ENCODE data around the gene WDR74. TPM values are rescaled to one million over a fixed set of nuclear protein-coding genes. Genes with fewer than 3 reads are reported as not detected.
"Not testable (repeated sequence)": the region's sequence is repeated elsewhere in the genome, so short reads cannot be mapped to it uniquely, and the experiment has no call there.

WDR74 gene
- total RNA-seq, 1 donor from 2014 or later: 42.2 TPM

DNA sequence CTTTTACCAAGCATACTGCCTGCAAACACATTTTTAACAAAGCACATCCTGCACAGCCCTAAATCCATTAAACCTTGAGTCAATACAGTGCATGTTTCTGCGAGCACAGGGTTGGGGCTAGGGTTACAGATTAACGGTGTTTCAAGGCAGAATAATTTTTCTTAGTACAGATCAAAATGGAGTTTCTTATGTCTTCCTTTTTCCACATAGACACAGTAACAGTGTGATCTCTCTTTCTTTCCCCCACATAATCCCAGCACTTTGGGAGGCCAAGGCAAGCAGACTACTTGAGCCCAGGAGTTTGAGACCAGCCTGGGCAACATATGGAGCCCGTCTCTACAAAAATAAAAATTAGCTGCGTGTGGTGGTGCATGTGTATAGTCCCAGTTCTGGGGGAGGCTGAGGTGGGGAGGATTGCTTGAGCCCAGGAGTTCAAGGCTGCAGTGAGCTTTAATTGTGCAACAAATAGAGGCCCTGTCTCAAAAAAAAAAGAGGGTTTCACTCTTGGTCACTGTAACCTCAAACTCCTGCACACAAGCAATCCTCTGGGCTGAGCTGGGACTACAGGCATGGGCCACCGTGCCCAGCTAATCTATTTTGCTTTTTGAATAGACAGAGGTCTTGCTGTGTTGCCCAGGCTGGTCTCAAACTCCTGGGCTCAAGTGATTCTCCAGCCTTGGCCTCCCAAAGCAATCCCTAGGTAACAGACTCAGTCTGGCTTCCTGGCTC, 21.6 kb upstream of the WDR74 start:
- Mint-ChIP-seq H3K27ac (ENCODE audit: unreplicated experiment) (peak overlapping the region; percentile 48), H3K27me3 (ENCODE audit: unreplicated experiment) (peaks cover 10% of the 10 kb centered on the region), H3K4me3 (ENCODE audit: unreplicated experiment) (no peak overlapping the region), H3K4me1 (ENCODE audit: unreplicated experiment) (peaks cover 18% of the 10 kb centered on the region), H3K9me3 (ENCODE audit: unreplicated experiment) (no peaks in the 10 kb centered on the region), H3K36me3 (ENCODE audit: low read depth, unreplicated experiment) (peaks cover 4% of the 10 kb centered on the region)
- TF ChIP-seq, protein P1, sequence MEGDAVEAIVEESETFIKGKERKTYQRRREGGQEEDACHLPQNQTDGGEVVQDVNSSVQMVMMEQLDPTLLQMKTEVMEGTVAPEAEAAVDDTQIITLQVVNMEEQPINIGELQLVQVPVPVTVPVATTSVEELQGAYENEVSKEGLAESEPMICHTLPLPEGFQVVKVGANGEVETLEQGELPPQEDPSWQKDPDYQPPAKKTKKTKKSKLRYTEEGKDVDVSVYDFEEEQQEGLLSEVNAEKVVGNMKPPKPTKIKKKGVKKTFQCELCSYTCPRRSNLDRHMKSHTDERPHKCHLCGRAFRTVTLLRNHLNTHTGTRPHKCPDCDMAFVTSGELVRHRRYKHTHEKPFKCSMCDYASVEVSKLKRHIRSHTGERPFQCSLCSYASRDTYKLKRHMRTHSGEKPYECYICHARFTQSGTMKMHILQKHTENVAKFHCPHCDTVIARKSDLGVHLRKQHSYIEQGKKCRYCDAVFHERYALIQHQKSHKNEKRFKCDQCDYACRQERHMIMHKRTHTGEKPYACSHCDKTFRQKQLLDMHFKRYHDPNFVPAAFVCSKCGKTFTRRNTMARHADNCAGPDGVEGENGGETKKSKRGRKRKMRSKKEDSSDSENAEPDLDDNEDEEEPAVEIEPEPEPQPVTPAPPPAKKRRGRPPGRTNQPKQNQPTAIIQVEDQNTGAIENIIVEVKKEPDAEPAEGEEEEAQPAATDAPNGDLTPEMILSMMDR (IDR thresholded peaks at IDR 0.05; ENCODE audit: unreplicated experiment): no peak
- DNase-seq (ENCODE audit: low spot score): no peak

DNA sequence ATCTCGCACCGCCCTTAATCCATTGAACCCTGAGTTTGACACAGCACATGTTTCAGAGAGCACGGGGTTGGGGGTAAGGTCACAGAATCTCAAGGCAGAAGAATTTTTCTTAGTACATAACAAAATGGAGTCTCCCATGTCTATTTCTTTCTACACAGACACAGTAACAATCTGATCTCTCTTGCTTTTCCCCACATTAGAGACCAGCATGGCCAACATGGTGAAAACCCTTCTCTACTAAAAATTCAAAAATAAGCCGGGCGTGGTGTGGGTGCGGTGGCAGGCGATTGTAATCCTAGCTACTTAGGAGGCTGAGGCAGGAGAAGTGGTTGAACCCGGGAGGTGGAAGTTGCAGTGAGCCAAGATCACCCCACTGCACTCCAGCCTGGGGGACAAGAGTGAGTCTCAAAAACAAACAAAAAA, 19.9 kb upstream of the WDR74 start:
- Mint-ChIP-seq H3K27me3 (ENCODE audit: unreplicated experiment) (peaks cover 22% of the 10 kb centered on the region), H3K36me3 (ENCODE audit: low read depth, unreplicated experiment) (peaks cover 16% of the 10 kb centered on the region), H3K4me1 (ENCODE audit: unreplicated experiment) (peaks cover 33% of the 10 kb centered on the region)
- H3K4me3 Mint-ChIP-seq (ENCODE audit: unreplicated experiment); DNase-seq (ENCODE audit: low spot score); H3K27ac Mint-ChIP-seq (ENCODE audit: unreplicated experiment); H3K9me3 Mint-ChIP-seq (ENCODE audit: unreplicated experiment): not testable (repeated sequence)

DNA sequence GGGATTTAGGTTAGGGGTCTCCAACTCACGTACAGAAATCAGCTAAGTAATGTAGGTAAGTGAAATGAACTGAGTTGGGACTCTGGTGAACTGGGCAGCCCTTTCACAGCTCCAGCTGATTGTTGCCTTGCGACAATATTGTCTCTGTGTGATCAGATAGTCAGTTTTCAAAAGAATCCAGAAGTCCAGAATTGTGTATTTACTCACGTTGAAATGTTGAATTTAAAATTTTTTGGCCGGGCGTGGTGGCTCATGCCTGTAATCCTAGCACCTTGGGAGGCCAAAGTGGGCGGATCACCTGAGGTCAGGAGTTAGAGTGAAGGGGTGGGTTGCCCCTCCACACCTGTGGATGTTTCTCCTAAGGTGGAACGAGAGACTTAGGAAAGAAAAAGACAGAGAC, 18.8 kb upstream of the WDR74 start:
- Mint-ChIP-seq H3K27me3 (ENCODE audit: unreplicated experiment) (peaks cover 23% of the 10 kb centered on the region), H3K27ac (ENCODE audit: unreplicated experiment) (peak overlapping the region; percentile 82), H3K4me3 (ENCODE audit: unreplicated experiment) (peak overlapping the region; percentile 81), H3K36me3 (ENCODE audit: low read depth, unreplicated experiment) (peaks cover 26% of the 10 kb centered on the region), H3K9me3 (ENCODE audit: unreplicated experiment) (no peaks in the 10 kb centered on the region), H3K4me1 (ENCODE audit: unreplicated experiment) (peaks cover 43% of the 10 kb centered on the region)
- TF ChIP-seq, protein P1 (IDR thresholded peaks at IDR 0.05; ENCODE audit: unreplicated experiment): no peak
- DNase-seq (ENCODE audit: low spot score): no peak

DNA sequence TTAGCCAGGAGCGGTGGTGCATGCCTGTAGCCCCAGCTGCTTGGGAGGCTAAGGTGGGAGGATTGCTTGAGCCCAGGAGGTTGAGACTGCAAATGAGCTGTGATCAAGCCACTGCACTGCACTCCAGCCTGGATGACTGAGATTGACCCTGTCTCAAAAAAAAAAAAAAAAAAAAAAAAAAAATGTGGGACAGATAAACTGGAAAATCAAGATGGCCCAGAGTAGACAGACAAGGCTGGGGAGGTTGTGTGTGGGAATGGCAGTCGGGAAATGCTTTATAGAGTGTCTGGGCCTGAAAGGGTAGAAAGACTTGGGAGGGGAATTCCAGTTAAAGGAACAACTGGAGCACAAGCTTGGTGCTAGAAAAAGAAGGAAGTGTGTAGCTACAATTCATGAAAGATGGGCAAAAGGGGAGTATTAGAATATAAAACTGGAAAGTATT, 18.2 kb upstream of the WDR74 start:
- Mint-ChIP-seq H3K4me1 (ENCODE audit: unreplicated experiment) (peaks cover 41% of the 10 kb centered on the region), H3K9me3 (ENCODE audit: unreplicated experiment) (no peaks in the 10 kb centered on the region), H3K27me3 (ENCODE audit: unreplicated experiment) (peaks cover 23% of the 10 kb centered on the region), H3K4me3 (ENCODE audit: unreplicated experiment) (peak overlapping the region; percentile 98), H3K27ac (ENCODE audit: unreplicated experiment) (peak overlapping the region; percentile 45), H3K36me3 (ENCODE audit: low read depth, unreplicated experiment) (peaks cover 30% of the 10 kb centered on the region)
- DNase-seq (ENCODE audit: low spot score): no peak
- TF ChIP-seq, protein P1 (IDR thresholded peaks at IDR 0.05; ENCODE audit: unreplicated experiment): no peak

DNA sequence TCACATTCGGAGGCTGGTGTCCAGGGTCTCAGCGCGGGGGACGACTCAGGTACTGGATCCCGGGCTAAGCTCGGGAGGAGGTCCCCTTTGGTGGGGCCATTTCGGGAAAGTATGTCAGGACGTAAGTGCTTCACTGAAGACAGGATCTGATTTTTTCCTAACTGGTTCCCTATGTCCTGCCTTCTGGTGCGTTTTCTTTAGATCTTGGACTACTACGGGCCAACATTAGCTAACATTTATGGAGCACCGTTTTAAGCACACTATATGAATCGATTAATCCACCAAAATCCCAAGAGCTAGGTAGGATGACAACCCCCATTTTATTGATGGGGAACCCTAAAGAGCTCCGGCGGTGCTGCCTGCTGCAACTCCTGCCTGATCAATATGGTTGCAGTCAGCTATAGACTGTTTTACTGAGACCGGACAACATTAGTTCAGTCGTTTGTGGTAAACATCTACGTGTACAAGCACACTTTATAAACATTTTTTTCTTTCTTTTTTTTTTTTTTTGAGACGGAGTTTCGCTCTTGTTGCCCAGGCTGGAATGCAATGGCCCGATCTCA, 17.0 kb upstream of the WDR74 start:
- H3K27me3 Mint-ChIP-seq (ENCODE audit: unreplicated experiment): peaks cover 23% of the 10 kb centered on the region
- no peaks in the 10 kb centered on the region for H3K9me3 Mint-ChIP-seq (ENCODE audit: unreplicated experiment)
- no peak for DNase-seq (ENCODE audit: low spot score)
- H3K36me3 Mint-ChIP-seq (ENCODE audit: low read depth, unreplicated experiment): peaks cover 35% of the 10 kb centered on the region
- H3K27ac Mint-ChIP-seq (ENCODE audit: unreplicated experiment): peak overlapping the region; percentile 95
- peak overlapping the region; percentile 98 for H3K4me3 Mint-ChIP-seq (ENCODE audit: unreplicated experiment)
- H3K4me1 Mint-ChIP-seq (ENCODE audit: unreplicated experiment): peaks cover 41% of the 10 kb centered on the region
- TF ChIP-seq, protein P1 (IDR thresholded peaks at IDR 0.05; ENCODE audit: unreplicated experiment): no peak

All from endothelial cell (in vitro differentiated cells).